Measurements from ENCODE around the gene ARHGAP15. TPM values are rescaled to one million over a fixed set of nuclear protein-coding genes. Genes with fewer than 3 reads are reported as not detected.

ARHGAP15 gene
- total RNA-seq, 1 donor from 2014 or later: not detected

GRCh38 chr2:143451642-143452281, 322.5 kb downstream of the ARHGAP15 start:
- no peak overlapping the region for H3K27ac ChIP-seq (ENCODE audit: low read depth, low read length)
- Mint-ChIP-seq H3K27me3 (ENCODE audit: low read depth, unreplicated experiment) (no peaks in the 10 kb centered on the region), H3K27ac (ENCODE audit: unreplicated experiment) (no peak overlapping the region), H3K4me3 (ENCODE audit: unreplicated experiment) (no peak overlapping the region), H3K36me3 (ENCODE audit: low read depth, unreplicated experiment) (no peaks in the 10 kb centered on the region), H3K9me3 (ENCODE audit: unreplicated experiment) (peaks cover 3% of the 10 kb centered on the region), H3K4me1 (ENCODE audit: low read depth, unreplicated experiment) (no peaks in the 10 kb centered on the region)
- no peak for FAIRE-seq
- peak; percentile 77 for DNase-seq (ENCODE audit: low read depth)
- no peak overlapping the region for H3K9ac ChIP-seq (ENCODE audit: low read length)
- H3K4me2 ChIP-seq (ENCODE audit: low read length): no peak overlapping the region
- no peak overlapping the region for H3K4me3 ChIP-seq (ENCODE audit: insufficient read depth, low read depth, low read length)
- no peaks in the 10 kb centered on the region for H3K9me3 ChIP-seq (ENCODE audit: insufficient read depth, low read depth, low read length)
- H3K36me3 ChIP-seq (ENCODE audit: insufficient read depth, low read length): no peaks in the 10 kb centered on the region
- no peaks in the 10 kb centered on the region for H4K20me1 ChIP-seq (ENCODE audit: insufficient read depth, low read length)
- no peaks in the 10 kb centered on the region for H3K79me2 ChIP-seq (ENCODE audit: insufficient read depth, low read length)
- H3K4me1 ChIP-seq (ENCODE audit: insufficient read depth, low read length): no peaks in the 10 kb centered on the region
- no peaks in the 10 kb centered on the region for H3K27me3 ChIP-seq (ENCODE audit: insufficient read depth, low read length)
- TF ChIP-seq CTCF (IDR thresholded peaks at IDR 0.05; ENCODE audit: insufficient read depth, low read depth, low read length): no peak
- no peak for TF ChIP-seq EZH2 (IDR thresholded peaks at IDR 0.05; ENCODE audit: insufficient read depth, low read length)
- H2AFZ ChIP-seq (ENCODE audit: low read depth, low read length): no peak overlapping the region

- Histone ChIP-seq H3K36me3 (ENCODE audit: insufficient read depth, low read length) (no peaks in the 10 kb centered on the region), H3K9ac (ENCODE audit: low read length) (no peak overlapping the region), H3K27ac (ENCODE audit: low read depth, low read length) (no peak overlapping the region), H3K9me3 (ENCODE audit: insufficient read depth, low read depth, low read length) (no peaks in the 10 kb centered on the region), H2AFZ (ENCODE audit: low read depth, low read length) (no peak overlapping the region), H3K79me2 (ENCODE audit: insufficient read depth, low read length) (no peaks in the 10 kb centered on the region), H4K20me1 (ENCODE audit: insufficient read depth, low read length) (no peaks in the 10 kb centered on the region), H3K27me3 (ENCODE audit: insufficient read depth, low read length) (no peaks in the 10 kb centered on the region), H3K4me3 (ENCODE audit: insufficient read depth, low read depth, low read length) (no peak overlapping the region), H3K4me1 (ENCODE audit: insufficient read depth, low read length) (no peaks in the 10 kb centered on the region), H3K4me2 (ENCODE audit: low read length) (no peak overlapping the region)
- H3K9me3 Mint-ChIP-seq (ENCODE audit: unreplicated experiment): no peaks in the 10 kb centered on the region
- no peak overlapping the region for H3K27ac Mint-ChIP-seq (ENCODE audit: unreplicated experiment)
- H3K27me3 Mint-ChIP-seq (ENCODE audit: low read depth, unreplicated experiment): no peaks in the 10 kb centered on the region
- DNase-seq (ENCODE audit: low read depth): no peak
- TF ChIP-seq CTCF (IDR thresholded peaks at IDR 0.05; ENCODE audit: insufficient read depth, low read depth, low read length) (no peak), EZH2 (IDR thresholded peaks at IDR 0.05; ENCODE audit: insufficient read depth, low read length) (no peak)
- FAIRE-seq: no peak
- H3K36me3 Mint-ChIP-seq (ENCODE audit: low read depth, unreplicated experiment): no peaks in the 10 kb centered on the region
- no peak overlapping the region for H3K4me3 Mint-ChIP-seq (ENCODE audit: unreplicated experiment)
- H3K4me1 Mint-ChIP-seq (ENCODE audit: low read depth, unreplicated experiment): no peaks in the 10 kb centered on the region
Measured at GRCh38 chr2:143452817-143453451, 323.7 kb downstream of the ARHGAP15 start.

GRCh38 chr2:143453981-143454511, 324.8 kb downstream of the ARHGAP15 start:
- H3K27me3 ChIP-seq (ENCODE audit: insufficient read depth, low read length): no peaks in the 10 kb centered on the region
- Mint-ChIP-seq H3K4me1 (ENCODE audit: low read depth, unreplicated experiment) (no peaks in the 10 kb centered on the region), H3K27me3 (ENCODE audit: low read depth, unreplicated experiment) (no peaks in the 10 kb centered on the region)

More at GRCh38 chr2:143453981-143454511, 324.8 kb downstream of the ARHGAP15 start:
- no peaks in the 10 kb centered on the region for H3K36me3 ChIP-seq (ENCODE audit: insufficient read depth, low read length)
- no peak overlapping the region for H2AFZ ChIP-seq (ENCODE audit: low read depth, low read length)
- H3K9me3 Mint-ChIP-seq (ENCODE audit: unreplicated experiment): no peaks in the 10 kb centered on the region
- H3K36me3 Mint-ChIP-seq (ENCODE audit: low read depth, unreplicated experiment): no peaks in the 10 kb centered on the region
- no peak for FAIRE-seq
- H3K4me3 Mint-ChIP-seq (ENCODE audit: unreplicated experiment): no peak overlapping the region
- H3K79me2 ChIP-seq (ENCODE audit: insufficient read depth, low read length): no peaks in the 10 kb centered on the region
- H3K4me2 ChIP-seq (ENCODE audit: low read length): no peak overlapping the region
- H4K20me1 ChIP-seq (ENCODE audit: insufficient read depth, low read length): no peaks in the 10 kb centered on the region
- DNase-seq (ENCODE audit: low read depth): peak; percentile 20
- TF ChIP-seq CTCF (IDR thresholded peaks at IDR 0.05; ENCODE audit: insufficient read depth, low read depth, low read length) (no peak), EZH2 (IDR thresholded peaks at IDR 0.05; ENCODE audit: insufficient read depth, low read length) (no peak)
- H3K4me3 ChIP-seq (ENCODE audit: insufficient read depth, low read depth, low read length): no peak overlapping the region
- no peak overlapping the region for H3K9ac ChIP-seq (ENCODE audit: low read length)
- no peak overlapping the region for H3K27ac ChIP-seq (ENCODE audit: low read depth, low read length)
- no peaks in the 10 kb centered on the region for H3K9me3 ChIP-seq (ENCODE audit: insufficient read depth, low read depth, low read length)
- no peaks in the 10 kb centered on the region for H3K4me1 ChIP-seq (ENCODE audit: insufficient read depth, low read length)
- no peak overlapping the region for H3K27ac Mint-ChIP-seq (ENCODE audit: unreplicated experiment)
